Mucosa of stomach (tissue), 1 donor: Measurements from ENCODE around the gene AEBP2.
"Not testable (repeated sequence)": the region's sequence is repeated elsewhere in the genome, so short reads cannot be mapped to it uniquely, and the experiment has no call there.

ENCODE experiments used
- H3K27me3 ChIP-seq: one replicate; pipeline ENCODE4 v1.7.0; 2013; ENCODE audit warnings: mild to moderate bottlenecking, low read length; ENCODE audit not compliant: control insufficient read depth, insufficient read depth
- H3K36me3 ChIP-seq: one replicate; pipeline ENCODE4 v1.7.0; 2013; ENCODE audit warnings: low read length; ENCODE audit not compliant: control insufficient read depth, insufficient read depth
- H3K4me1 ChIP-seq: one replicate; pipeline ENCODE4 v1.7.0; 2013; ENCODE audit warnings: mild to moderate bottlenecking, low read length; ENCODE audit not compliant: control insufficient read depth, insufficient read depth
- H3K4me3 ChIP-seq: one replicate; pipeline ENCODE4 v1.7.0; 2013; ENCODE audit warnings: low read length
- H3K9ac ChIP-seq: one replicate; pipeline ENCODE4 v1.7.0; 2013; ENCODE audit warnings: mild to moderate bottlenecking, low read length, moderate library complexity
- H3K9me3 ChIP-seq: one replicate; pipeline ENCODE4 v1.7.0; 2013; ENCODE audit warnings: mild to moderate bottlenecking, low read length, moderate library complexity; ENCODE audit not compliant: control insufficient read depth
- donor health status: Pancreatic carcinoma.

The AEBP2 gene

DNA sequence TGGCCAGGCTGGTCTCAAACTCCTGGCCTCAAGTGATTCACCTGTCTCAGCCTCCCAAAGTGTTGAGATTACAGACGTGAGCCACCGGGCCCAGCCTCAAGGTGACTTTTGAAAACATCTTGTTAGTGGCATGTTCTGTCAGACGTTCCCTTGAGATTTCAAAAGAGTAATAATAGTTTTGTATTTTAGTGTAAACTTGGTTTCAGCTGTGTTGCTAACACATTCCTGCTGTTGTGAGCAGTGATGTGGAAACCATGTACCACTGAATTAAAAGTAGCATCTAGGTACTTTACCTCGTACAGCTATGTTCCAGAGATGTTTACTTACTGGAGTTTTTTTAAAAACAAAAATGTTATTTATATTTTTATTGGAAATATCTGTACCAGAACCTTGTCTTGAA, 111.3 kb downstream of the AEBP2 start:
- Histone ChIP-seq H3K36me3 (no peaks in the 10 kb centered on the region), H3K4me3 (no peak overlapping the region), H3K4me1 (no peaks in the 10 kb centered on the region), H3K27me3 (no peaks in the 10 kb centered on the region), H3K9me3 (no peaks in the 10 kb centered on the region), H3K9ac (no peak overlapping the region)

DNA sequence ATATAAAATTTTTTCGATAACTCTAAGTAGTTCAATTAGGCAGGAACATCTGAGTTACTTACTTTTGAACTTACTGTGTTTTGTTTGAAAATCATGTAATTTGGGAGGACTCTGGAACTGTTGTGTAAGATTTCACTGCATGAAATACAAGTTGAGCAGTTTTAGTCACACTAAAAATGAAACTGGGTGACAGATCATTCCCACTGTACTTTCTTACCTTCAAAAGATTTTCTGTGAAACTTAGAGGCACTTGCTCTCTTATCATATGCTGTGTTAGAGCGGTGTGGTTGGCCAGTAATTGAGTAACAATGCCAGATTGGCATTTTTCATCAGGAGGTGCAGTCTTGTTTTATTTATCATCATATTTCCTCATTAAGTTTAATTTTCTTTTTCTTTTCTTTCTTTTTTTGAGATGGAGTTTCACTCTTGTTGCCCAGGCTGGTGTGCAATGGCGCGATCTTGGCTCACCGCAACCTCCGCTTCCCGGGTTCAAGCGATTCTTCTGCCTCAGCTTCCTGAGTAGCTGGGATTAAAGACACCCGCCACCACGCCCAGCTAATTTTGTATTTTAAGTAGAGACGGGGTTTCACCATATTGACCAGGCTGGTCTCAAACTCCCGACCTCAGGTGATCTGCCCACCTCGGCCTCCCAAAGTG, 113.3 kb downstream of the AEBP2 start:
- not testable (repeated sequence) for H3K4me1 ChIP-seq, H3K27me3 ChIP-seq, H3K9ac ChIP-seq, H3K36me3 ChIP-seq, H3K9me3 ChIP-seq, H3K4me3 ChIP-seq

DNA sequence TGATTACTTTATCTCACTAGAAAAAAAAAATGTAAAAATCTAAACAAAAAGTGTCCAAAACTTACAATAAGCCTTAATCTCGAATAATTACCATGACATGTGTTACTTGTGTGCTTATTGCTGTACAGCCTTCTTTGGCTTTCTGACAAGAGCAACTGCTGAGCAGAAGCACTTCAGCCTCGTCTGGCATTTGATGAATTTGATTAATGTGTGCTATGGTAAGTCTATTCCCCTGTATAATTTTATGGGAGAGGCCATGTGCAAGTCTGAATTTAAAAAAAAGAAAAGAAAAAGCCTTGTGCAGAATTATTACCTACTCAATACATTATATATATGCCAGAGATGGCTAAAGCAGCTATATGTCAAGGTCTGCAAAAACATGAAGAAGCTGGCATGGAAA, 113.9 kb downstream of the AEBP2 start:
- no peaks in the 10 kb centered on the region for H3K36me3 ChIP-seq
- no peaks in the 10 kb centered on the region for H3K9me3 ChIP-seq
- H3K4me1 ChIP-seq, result no peaks in the 10 kb centered on the region
- no peak overlapping the region for H3K4me3 ChIP-seq
- H3K9ac ChIP-seq, result no peak overlapping the region
- H3K27me3 ChIP-seq, result no peaks in the 10 kb centered on the region

DNA sequence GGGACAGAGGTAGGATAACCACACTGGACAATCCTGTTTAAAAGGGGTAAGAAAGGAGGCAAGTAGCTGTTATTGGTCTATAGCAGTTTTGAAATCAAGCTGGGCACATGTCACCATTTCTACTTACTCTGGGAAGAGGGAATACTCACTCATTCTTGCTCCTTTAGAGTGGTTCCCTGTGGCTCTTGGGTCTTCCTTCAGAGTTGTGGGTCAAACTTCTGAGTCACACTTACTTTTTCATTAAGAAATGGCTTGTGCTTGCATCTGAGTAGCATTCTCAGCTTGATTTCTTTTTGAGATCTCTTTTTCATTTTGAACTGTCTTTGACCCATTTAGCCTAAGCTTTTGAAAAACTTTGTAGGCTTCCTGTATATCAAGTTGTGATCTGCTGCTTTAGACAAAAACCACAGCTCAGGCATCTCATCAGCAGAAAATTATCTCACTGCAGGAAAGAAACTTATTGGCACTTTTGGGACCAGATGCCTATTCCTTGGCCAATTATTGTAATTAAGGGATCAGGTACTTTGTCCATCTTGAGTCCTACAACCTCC, 122.2 kb downstream of the AEBP2 start:
- Histone ChIP-seq H3K4me3 (no peak overlapping the region), H3K9me3 (no peaks in the 10 kb centered on the region), H3K27me3 (no peaks in the 10 kb centered on the region), H3K9ac (no peak overlapping the region), H3K36me3 (no peaks in the 10 kb centered on the region), H3K4me1 (no peaks in the 10 kb centered on the region)
